B cell (primary cell): ENCODE measurements around the gene RPS14. TPM values are rescaled to one million over a fixed set of nuclear protein-coding genes. Genes with fewer than 3 reads are reported as not detected.

Experiments used
- ATAC-seq: fragments of 200-7000 bp; cut with Tn5 transposase; one replicate; pipeline ENCODE4 v1.10.0; 2021; ENCODE audit warnings: low read depth, mild to moderate bottlenecking, moderate number of reproducible peaks, moderate library complexity
- CTCF ChIA-PET: fragments of 350-600 bp; sonication (Branson Sonifier 250); formaldehyde crosslinking; loops from one replicate; lab custom pipeline; 2021; ENCODE audit warnings: antibody characterized with exemption, inconsistent platforms; lab: Charles Lee
- POLR2A ChIA-PET: fragments of 350-600 bp; sonication (Branson Sonifier 250); formaldehyde crosslinking; loops from one replicate; lab custom pipeline; 2021; ENCODE audit warnings: antibody characterized with exemption; lab: Charles Lee
- DNase-seq: peaks from one replicate; pipeline ENCODE4 v3.0.0; 2013
- H2AFZ ChIP-seq: 2 replicates; pipeline ENCODE4 v1.6.1; 2012; ENCODE audit warnings: mild to moderate bottlenecking, low read depth, low read length; ENCODE audit not compliant: insufficient read depth, poor library complexity, severe bottlenecking
- H3K27ac ChIP-seq, 2 donors: 1 replicate in 1 of 2; 2 replicates in 1 of 2; pipeline ENCODE4 v1.5.1; 2012 to 2013; ENCODE audit warnings: low read length in 2 of 2, mild to moderate bottlenecking in 2 of 2, moderate library complexity in 1 of 2
- H3K27me3 ChIP-seq, 4 experiments: fragments of 200-600 bp in 1 of 4; sonication (generic) in 1 of 4; replicated peaks in 1 of 4; 1 replicate in 2 of 4; 2 replicates in 2 of 4; pipeline versions ENCODE4 v1.6.1 to v1.7.0; 2013 to 2016; ENCODE audit warnings: low read length in 3 of 4, mild to moderate bottlenecking in 2 of 4, mixed read lengths in 1 of 4, moderate library complexity in 1 of 4; ENCODE audit not compliant: insufficient read depth in 4 of 4, control insufficient read depth in 3 of 4; ENCODE audit errors: control extremely low read depth in 1 of 4
- H3K36me3 ChIP-seq, 2 experiments: replicated peaks in 1 of 2; 1 replicate in 1 of 2; 2 replicates in 1 of 2; pipeline versions ENCODE4 v1.6.1 to v1.7.1; 2013; ENCODE audit warnings: low read length in 1 of 2; ENCODE audit not compliant: insufficient read depth in 2 of 2, control insufficient read depth in 1 of 2; ENCODE audit errors: control extremely low read depth in 1 of 2, extremely low read depth in 1 of 2
- H3K4me1 ChIP-seq, 2 donors: fragments of 200-600 bp in 1 of 2; sonication (generic) in 1 of 2; 1 replicate in 1 of 2; 2 replicates in 1 of 2; pipeline versions ENCODE4 v1.5.1 to v1.6.1; 2013 to 2017; ENCODE audit warnings: low read length in 2 of 2; ENCODE audit not compliant: control insufficient read depth in 2 of 2, insufficient read depth in 2 of 2
- H3K4me2 ChIP-seq: replicated peaks from 2 replicates; pipeline ENCODE3; 2012; ENCODE audit warnings: mild to moderate bottlenecking, low read depth, low read length; ENCODE audit not compliant: poor library complexity, severe bottlenecking
- H3K4me3 ChIP-seq, 5 experiments: fragments of 200-600 bp in 1 of 5; sonication (generic) in 1 of 5; 1 replicate in 3 of 5; 2 replicates in 2 of 5; pipeline versions ENCODE4 v1.5.1 to v1.7.0; 2011 to 2016; ENCODE audit warnings: low read length in 4 of 5, mild to moderate bottlenecking in 4 of 5, low read depth in 2 of 5, control low read depth in 1 of 5, moderate library complexity in 1 of 5; ENCODE audit not compliant: insufficient read depth in 1 of 5; ENCODE audit errors: control extremely low read depth in 1 of 5, extremely low read depth in 1 of 5
- H3K79me2 ChIP-seq: fragments of 200-600 bp; sonication (generic); one replicate; pipeline ENCODE4 v1.6.0; 2016; ENCODE audit warnings: low read length; ENCODE audit not compliant: control insufficient read depth, insufficient read depth
- H3K9ac ChIP-seq: fragments of 200-600 bp; sonication (generic); 2 replicates; pipeline ENCODE4 v1.6.1; 2017; ENCODE audit warnings: mild to moderate bottlenecking, low read length, moderate library complexity
- H3K9me3 ChIP-seq, 3 donors: one replicate each; pipeline versions ENCODE4 v1.6.1 to v1.7.1; 2013; ENCODE audit warnings: low read length in 2 of 3; ENCODE audit not compliant: control insufficient read depth in 2 of 3, insufficient read depth in 1 of 3; ENCODE audit errors: control extremely low read depth in 1 of 3
- H4K20me1 ChIP-seq: 2 replicates; pipeline ENCODE4 v1.6.0; 2012; ENCODE audit warnings: mild to moderate bottlenecking, low read length; ENCODE audit not compliant: insufficient read depth, control insufficient read depth, poor library complexity, severe bottlenecking
- H3K27ac Mint-ChIP-seq: one replicate; pipeline ENCODE4 v1.8.0; 2021; ENCODE audit warnings: mixed read lengths
- H3K27me3 Mint-ChIP-seq: one replicate; pipeline ENCODE4 v1.8.0; 2021; ENCODE audit warnings: mixed read lengths
- H3K4me1 Mint-ChIP-seq: one replicate; pipeline ENCODE4 v1.8.0; 2021; ENCODE audit warnings: mixed read lengths
- H3K4me3 Mint-ChIP-seq: one replicate; pipeline ENCODE4 v1.8.0; 2021; ENCODE audit warnings: mixed read lengths
- H3K9me3 Mint-ChIP-seq: one replicate; pipeline ENCODE4 v1.8.0; 2022; ENCODE audit warnings: mixed read lengths; ENCODE audit not compliant: insufficient read depth
- EZH2 ChIP-seq: IDR thresholded peaks from 2 replicates; pipeline ENCODE4 v1.6.1; 2012; ENCODE audit warnings: borderline replicate concordance, low read depth, mild to moderate bottlenecking, moderate library complexity, low read length; ENCODE audit not compliant: insufficient read depth, poor library complexity, severe bottlenecking
- WGBS: methylation state at CpG from one replicate; pipeline ENCODE4 v1.1.5; 2013; ENCODE audit warnings: missing lambda C conversion rate; ENCODE audit not compliant: insufficient coverage; 5-methylcytosine and 5-hydroxymethylcytosine counted together
- intact Hi-C: fragments of 100-400 bp; cut with micrococcal nuclease; formaldehyde crosslinking; loops from one replicate; pipeline ENCODE4 v1.10.0; 2022
- polyA plus RNA-seq: library from polyadenylated mRNA; depleted of rRNA; stranded (reverse); fragments of >200 nt; gene quantifications from 2 replicates; pipeline ENCODE4 v1.2.3, GENCODE V29; 2012
- total RNA-seq, 2 donors: library from RNA; stranded (reverse); fragments of 120-200 nt in 1 of 2; gene quantifications; 1 replicate in 1 of 2; 2 replicates in 1 of 2; pipeline versions ENCODE4 v1.2.3 to v1.2.4, GENCODE V29; 2013 to 2022
- TF ChIP-seq, protein P1 (sequence below): fragments of 200-600 bp; IDR thresholded peaks from one replicate; pipeline ENCODE4 v1.8.0; 2022; ENCODE audit warnings: antibody characterized with exemption, mild to moderate bottlenecking

RPS14 gene
- total and polyA plus RNA-seq, 2 donors (not counting 1 experiment from before 2014, with no cell fraction given), result 3,740 to 6,881 TPM

DNA sequence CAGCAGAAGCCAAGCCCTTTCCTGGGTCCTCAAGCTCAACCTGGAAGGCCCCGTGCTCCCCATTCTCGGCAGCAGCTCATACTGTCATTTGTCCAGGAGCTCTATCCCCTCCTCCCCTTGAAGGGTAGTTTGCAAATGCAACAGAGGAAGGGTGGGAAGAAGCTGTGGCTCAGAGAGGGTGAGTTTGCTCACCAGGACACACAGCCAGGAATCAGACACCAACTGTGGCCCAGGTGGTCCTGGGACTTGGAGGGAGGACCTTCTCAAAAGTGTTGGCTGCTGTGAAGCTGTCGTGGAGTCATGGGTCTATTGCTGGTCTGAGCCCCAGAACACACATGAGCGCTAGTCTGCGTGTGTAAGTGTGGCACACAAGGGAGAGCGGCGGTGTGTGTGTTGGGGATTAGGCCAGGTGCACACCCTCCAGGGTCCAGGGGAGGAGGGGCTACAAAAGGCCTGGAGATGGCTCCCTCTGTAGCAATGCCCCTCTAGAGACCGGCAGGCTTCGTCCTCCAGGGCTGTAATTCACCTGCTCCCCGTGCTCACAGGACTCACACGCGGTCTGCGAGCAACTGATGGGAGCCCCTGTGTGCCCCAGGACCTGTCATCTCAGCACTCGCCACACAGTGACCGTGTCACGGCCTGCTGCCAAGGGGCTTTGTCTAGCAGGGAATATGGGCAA, 8.2 kb upstream of the RPS14 start:
- Histone ChIP-seq H3K4me1 (peaks cover 36 to 53% of the 10 kb centered on the region in 2 donors), H3K79me2 (peaks cover 2% of the 10 kb centered on the region), H3K4me3 (no peak overlapping the region), H4K20me1 (no peaks in the 10 kb centered on the region), H3K9ac (no peak overlapping the region), H3K4me2 (peak overlapping the region; percentile 52), H3K27me3 (no peaks in the 10 kb centered on the region), H3K27ac (peak overlapping the region; percentile 8 to 39), H3K9me3 (no peaks in the 10 kb centered on the region), H3K36me3 (no peaks in the 10 kb centered on the region), H2AFZ (peak overlapping the region; percentile 56)
- ChIA-PET POLR2A (no interaction called here), CTCF (interaction anchor here (0.6 to 7.3 kb wide), 28 partner anchors 8 to 390 kb away, joined by 3 to 126 read pairs (median 4); partner anchors contain the start of genes IRGM, RBM22, RPS14 and SMIM3)
- intact Hi-C loops, result loop anchor here (2.0 to 10.0 kb wide), 2 partner anchors 167 to 199 kb away; no protein-coding TSS in a partner anchor
- H3K27ac Mint-ChIP-seq, result peak overlapping the region; percentile 61
- TF ChIP-seq, protein P1, sequence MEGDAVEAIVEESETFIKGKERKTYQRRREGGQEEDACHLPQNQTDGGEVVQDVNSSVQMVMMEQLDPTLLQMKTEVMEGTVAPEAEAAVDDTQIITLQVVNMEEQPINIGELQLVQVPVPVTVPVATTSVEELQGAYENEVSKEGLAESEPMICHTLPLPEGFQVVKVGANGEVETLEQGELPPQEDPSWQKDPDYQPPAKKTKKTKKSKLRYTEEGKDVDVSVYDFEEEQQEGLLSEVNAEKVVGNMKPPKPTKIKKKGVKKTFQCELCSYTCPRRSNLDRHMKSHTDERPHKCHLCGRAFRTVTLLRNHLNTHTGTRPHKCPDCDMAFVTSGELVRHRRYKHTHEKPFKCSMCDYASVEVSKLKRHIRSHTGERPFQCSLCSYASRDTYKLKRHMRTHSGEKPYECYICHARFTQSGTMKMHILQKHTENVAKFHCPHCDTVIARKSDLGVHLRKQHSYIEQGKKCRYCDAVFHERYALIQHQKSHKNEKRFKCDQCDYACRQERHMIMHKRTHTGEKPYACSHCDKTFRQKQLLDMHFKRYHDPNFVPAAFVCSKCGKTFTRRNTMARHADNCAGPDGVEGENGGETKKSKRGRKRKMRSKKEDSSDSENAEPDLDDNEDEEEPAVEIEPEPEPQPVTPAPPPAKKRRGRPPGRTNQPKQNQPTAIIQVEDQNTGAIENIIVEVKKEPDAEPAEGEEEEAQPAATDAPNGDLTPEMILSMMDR, result no peak
- TF ChIP-seq EZH2, result no peak
- peak; percentile 28 for DNase-seq
- peak overlapping the region; percentile 41 for H3K4me3 Mint-ChIP-seq
- H3K9me3 Mint-ChIP-seq, result no peaks in the 10 kb centered on the region
- ATAC-seq, result no peak
- 78% methylated on average over 15 of the region's 16 CpGs for WGBS
- H3K4me1 Mint-ChIP-seq, result peaks cover 40% of the 10 kb centered on the region
- no peaks in the 10 kb centered on the region for H3K27me3 Mint-ChIP-seq

DNA sequence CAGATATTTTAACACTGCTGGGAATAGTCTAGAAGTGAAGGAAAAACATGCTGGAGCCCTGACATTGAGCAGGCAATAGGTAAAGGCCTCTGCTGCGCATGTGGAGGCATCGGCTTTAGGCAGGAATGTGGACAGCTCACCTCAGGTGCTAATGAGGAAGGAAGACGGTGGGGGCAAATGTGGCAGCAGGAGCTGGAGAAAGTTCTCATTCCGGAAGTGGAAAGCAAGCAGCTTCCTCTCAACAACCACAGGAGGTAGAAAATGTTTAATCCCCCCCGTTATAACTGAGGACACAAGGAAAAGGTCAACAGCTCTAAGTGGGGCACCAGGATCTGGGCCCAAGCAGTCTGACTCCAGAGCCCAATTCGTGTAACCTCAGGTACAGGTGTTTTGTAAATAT, 7.6 kb upstream of the RPS14 start:
- Mint-ChIP-seq H3K27me3 (no peaks in the 10 kb centered on the region), H3K9me3 (no peaks in the 10 kb centered on the region), H3K4me1 (peaks cover 41% of the 10 kb centered on the region), H3K4me3 (peak overlapping the region; percentile 26), H3K27ac (peak overlapping the region; percentile 76)
- ChIA-PET CTCF (interaction anchor here (0.6 to 7.3 kb wide), 19 partner anchors 11 to 390 kb away, joined by 3 to 126 read pairs (median 4); partner anchors contain the start of genes IRGM and RBM22), POLR2A (no interaction called here)
- Histone ChIP-seq H3K79me2 (peaks cover 3% of the 10 kb centered on the region), H4K20me1 (no peaks in the 10 kb centered on the region), H3K4me3 (no peak overlapping the region), H3K9ac (no peak overlapping the region), H2AFZ (peak overlapping the region; percentile 56), H3K27ac (peak overlapping the region; percentile 8 to 39), H3K4me1 (peaks cover 36 to 53% of the 10 kb centered on the region in 2 donors), H3K9me3 (no peaks in the 10 kb centered on the region), H3K36me3 (no peaks in the 10 kb centered on the region), H3K27me3 (no peaks in the 10 kb centered on the region), H3K4me2 (peak overlapping the region; percentile 52)
- 5% methylated on average over 3 of the region's 6 CpGs for WGBS
- TF ChIP-seq, protein P1, result no peak
- TF ChIP-seq EZH2, result no peak
- DNase-seq, result peak; percentile 48
- ATAC-seq, result no peak
- intact Hi-C loops, result loop anchor here (10.0 kb wide), 1 partner anchor 168 kb away; no protein-coding TSS in a partner anchor
